CD4-positive, alpha-beta T cell treated with Interferon gamma for 1 hour (primary cell): ENCODE results near the gene ANKRD39.
A peak's percentile ranks its signal among the peaks of the same experiment; 100 is the strongest.

Experiments used
- DNase-seq: peaks from one replicate; pipeline ENCODE4 v3.0.0-alpha.2; 2020

The ANKRD39 gene

DNA sequence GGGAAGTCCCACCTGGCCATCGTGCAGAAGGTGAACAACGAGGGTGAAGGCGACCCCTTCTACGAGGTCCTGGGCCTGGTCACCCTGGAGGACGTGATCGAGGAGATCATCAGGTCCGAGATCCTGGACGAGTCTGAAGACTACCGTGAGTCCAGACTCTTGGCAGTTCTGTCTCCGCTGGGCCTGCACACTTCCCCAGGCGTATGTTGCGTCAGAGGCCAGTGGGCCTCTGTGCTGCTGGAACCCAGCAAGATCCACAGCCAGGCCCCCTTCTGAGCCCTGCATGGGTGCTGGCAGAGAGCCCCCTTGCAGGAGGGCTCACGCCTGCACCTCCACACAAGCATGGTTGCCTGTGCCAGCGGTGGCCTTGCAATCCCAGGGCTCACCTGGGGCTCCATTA is 32.8 kb downstream of the ANKRD39 start:
- DNase-seq: no peak

GRCh38 chr2:96824079-96824870 is 33.5 kb downstream of the ANKRD39 start:
- no peak for DNase-seq

GRCh38 chr2:96823198-96823597 is 34.6 kb downstream of the ANKRD39 start:
- DNase-seq: no peak

DNA sequence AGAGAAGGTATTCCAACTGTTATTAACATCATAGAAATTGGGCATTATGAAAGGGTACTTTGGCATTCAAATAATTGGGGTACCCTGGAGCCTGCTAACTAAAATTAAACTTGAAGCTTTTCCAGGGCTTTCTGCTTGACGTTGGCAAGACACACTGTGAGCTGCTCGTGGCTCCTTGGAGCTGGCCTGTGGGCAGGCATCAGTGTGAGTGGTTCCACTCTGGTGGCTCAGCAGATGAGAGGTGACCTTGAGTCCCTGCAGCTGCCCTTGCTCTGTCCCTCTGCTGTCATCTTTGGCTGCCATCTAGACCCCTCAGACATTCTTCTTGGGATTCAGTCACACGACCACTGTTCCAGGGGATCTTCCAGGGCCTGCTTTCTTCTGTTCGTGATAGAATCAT is 35.0 kb downstream of the ANKRD39 start:
- no peak for DNase-seq

DNA sequence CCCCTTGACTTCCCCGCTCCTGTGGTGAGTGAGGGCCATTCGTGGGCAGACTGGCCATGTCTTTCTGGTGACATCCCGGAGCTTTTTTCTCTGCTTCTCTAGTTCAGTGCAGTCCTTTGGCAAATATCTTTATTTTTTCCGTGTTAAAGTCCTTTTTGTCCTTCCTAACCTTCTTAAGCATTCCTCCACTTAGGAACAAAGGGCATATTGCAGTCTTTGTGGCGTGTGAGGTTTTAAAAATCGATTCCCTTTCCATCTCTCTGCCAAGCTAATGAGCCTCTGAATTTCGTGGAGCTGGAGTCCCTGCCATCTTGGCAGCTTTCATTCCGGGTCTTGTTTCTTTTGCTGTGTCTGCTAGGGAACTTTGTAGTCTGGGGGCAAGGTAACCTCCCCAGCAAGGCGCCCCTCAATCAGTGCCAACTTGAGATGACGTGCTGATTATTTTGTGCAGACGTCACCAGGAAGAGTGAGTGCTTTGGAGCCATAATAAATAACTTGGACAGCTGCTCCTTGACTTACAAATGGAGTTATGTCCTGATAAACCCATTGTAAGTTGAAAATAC is 36.6 kb downstream of the ANKRD39 start:
- no peak for DNase-seq

- DNase-seq: no peak
Observed at GRCh38 chr2:96819876-96820511, 37.8 kb downstream of the ANKRD39 start.

DNA sequence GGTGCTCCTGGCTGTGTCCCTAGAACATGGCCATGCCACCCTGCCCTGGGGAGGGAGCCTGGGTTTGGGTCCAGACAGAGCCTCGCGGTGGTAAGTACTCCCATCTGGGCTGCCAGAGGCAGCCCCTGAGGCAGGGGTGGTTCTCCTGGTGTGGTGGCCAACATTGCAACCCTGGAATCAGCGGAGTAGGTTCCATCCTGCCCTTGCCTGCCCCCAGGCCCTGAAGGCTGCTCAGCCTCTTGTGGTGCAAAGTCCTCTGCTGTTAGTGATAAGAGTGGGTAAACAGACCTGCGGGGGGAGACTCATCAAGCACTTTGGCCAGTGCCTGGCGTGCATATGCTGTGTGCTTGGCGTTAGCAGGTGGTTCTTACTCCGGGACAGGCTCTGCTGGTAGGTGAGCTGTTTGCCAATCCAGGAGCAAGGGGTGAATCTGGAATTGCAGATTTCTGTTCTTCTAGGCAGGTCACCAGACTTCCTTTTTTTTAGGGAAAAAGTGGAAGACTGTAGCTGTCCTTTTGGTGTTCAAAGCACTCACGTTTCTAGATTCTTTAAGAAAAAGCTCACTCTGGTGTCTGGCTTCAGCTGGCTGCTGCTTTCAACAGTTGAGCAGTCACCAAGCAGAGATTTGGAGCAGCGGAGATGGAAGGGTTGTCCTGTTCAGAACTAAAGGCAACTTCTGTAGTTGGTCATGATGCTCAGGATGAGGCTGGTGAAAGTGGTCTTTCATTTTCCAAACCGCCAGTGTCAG is 38.5 kb downstream of the ANKRD39 start:
- DNase-seq: no peak

DNA sequence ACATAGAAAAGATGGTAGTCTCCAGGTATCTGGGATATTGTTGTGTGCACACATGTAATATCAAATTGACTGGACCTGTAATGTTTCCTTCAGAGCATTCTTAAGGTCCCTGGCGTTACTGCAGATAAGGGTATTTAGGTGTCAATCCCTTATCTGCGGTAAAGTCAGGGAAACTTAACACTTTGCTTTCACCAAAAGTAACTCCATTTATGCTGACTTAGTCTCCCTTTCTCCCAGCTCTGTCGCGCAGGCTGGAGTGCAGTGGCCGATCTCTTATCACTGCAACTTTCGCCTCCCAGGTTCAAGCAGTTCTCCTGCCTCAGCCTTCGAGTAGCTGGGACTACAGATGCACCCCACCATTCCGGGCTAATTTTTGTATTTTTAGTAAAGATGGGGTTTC is 39.9 kb downstream of the ANKRD39 start:
- DNase-seq: no peak

DNA sequence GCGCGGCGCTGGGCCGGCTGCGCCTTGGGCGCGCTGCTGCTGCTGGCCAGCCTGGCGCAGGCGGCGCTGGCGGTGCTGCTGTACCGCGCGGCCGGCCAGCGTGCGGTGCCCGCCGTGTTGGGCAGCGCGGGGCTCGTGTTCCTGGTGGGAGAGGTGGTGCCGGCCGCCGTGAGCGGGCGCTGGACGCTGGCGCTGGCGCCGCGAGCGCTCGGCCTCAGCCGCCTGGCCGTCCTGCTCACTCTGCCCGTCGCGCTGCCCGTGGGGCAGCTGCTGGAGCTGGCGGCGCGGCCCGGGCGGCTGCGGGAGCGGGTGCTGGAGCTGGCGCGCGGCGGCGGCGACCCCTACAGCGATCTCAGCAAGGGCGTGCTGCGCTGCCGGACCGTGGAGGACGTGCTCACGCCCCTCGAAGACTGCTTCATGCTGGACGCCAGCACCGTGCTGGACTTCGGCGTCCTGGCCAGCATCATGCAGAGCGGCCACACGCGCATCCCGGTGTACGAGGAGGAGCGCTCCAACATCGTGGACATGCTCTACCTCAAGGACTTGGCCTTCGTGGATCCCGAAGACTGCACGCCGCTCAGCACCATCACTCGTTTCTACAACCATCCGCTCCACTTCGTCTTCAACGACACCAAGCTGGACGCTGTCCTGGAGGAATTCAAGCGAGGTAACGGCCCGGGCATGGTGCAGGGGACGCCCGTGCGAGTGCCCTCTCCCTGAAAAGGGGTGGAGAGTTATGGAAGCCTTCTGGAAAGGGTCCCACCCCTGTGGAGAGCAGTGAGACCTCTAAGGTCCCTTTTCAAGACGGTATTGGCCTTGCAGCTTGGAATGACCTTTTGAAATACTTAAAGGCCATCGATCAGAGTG is 40.7 kb downstream of the ANKRD39 start:
- no peak for DNase-seq

DNA sequence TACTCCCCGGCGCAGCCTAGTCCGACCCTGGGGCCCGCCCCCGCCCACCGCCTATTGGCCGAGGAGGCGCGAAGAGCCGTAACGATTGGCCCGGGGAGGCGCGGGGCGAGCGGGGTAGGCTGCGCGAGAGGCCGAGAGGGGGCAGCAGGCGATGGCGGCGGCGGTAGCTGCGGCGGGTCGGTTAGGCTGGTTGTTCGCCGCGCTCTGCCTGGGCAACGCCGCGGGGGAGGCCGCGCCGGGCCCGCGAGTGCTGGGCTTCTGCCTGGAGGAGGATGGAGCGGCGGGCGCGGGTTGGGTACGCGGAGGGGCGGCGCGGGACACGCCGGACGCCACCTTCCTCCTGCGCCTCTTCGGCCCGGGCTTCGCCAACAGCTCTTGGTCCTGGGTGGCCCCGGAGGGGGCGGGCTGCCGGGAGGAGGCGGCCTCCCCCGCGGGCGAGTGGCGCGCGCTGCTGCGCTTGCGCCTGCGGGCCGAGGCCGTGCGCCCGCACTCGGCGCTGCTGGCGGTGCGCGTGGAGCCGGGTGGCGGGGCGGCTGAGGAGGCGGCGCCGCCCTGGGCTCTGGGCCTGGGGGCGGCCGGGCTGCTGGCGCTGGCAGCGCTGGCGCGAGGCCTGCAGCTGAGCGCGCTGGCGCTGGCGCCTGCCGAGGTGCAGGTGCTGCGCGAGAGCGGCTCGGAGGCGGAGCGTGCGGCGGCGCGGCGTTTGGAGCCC is 41.5 kb downstream of the ANKRD39 start, which contains the start of gene CNNM3:
CNNM3 (plus strand) TSS at position 142 of the 709 bp plus-strand sequence; CDS start at position 152, 10 bp downstream.
- peak; percentile 93 for DNase-seq

DNA sequence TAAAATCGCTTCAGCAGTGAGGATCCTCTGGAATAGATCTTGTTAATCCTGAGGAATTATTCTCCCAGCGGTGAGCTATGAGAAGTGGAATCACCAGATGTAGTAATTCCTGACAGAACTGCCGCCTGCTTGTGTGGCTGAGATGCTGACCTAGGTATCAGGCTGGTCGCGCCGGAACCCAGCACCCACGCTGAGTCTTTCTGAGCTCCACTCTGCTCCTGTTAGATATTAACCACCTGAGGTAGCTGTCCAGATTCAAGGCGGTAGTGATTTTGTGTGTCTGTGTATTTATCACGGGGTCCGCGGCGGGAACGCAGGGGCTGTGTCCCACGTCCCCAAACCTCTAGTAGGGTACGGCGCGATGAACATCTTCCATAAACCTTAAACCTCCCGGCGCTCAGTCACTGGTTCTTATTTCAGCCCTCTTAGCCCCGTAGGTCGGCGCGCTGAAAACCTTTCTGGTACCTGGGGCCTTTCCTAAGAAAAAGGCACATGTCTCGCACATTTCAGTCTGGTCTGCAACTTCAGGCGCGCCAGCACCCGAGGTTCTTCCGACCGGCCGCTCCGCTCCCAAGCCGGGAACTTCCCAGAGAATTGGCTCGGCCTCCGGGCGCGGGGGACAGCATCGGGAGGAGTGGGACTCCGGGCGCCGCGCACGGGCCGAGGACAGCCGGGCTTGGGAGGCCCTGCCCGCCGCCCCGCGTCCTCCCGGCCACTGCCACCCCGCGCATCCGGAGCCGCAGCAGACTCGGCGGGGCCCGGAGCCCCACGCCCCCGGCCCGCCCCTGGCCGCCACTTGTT is 42.3 kb downstream of the ANKRD39 start:
- DNase-seq: peak; percentile 9

GRCh38 chr2:96813656-96814055 is 44.2 kb downstream of the ANKRD39 start:
- DNase-seq: no peak

DNA sequence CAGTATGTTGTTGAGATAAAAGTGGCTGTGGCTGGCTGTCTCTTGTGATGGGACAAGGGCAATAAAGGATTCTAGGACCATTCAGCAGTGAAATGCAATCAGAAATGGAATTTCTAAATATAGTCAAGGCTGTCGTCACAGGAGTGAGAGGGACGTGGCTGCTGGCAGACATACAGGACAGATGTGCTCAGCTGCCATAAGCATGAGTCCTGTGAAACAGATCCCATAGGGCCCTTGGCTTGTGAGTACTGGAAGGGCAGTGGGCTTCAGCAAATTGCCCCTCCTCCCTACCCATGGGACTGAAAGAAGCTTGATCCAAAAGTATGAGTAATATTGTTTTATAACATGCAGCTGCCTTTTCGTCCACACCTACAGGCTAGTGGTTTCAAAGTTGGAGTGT is 45.9 kb downstream of the ANKRD39 start:
- no peak for DNase-seq

- DNase-seq: no peak
Observed at GRCh38 chr2:96810783-96811192, 47.0 kb downstream of the ANKRD39 start.

- DNase-seq: no peak
Observed at GRCh38 chr2:96809951-96810782, 47.6 kb downstream of the ANKRD39 start.

GRCh38 chr2:96809216-96809882 is 48.5 kb downstream of the ANKRD39 start:
- no peak for DNase-seq

GRCh38 chr2:96808176-96808837 is 49.5 kb downstream of the ANKRD39 start:
- no peak for DNase-seq

DNA sequence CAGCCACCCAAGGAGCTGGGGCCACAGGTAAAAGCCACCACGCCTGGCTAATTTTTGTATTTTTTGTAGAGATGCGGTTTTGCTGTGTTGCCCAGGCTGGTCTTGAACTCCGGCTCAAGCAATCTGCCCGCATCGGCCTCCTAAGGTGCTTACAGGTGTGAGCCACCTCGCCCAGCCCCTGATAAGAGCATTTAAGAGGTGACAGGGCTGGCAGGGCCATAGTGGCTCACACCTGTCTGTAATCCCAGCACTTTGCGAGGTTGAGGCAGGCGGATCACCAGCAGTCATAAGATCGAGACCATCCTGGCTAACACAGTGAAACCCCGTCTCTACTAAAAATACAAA is 50.7 kb downstream of the ANKRD39 start:
- DNase-seq: no peak
